K562 (cell line): ENCODE results near the gene MYCT1. TPM values are rescaled to one million over a fixed set of nuclear protein-coding genes. Genes with fewer than 3 reads are reported as not detected.
A peak's percentile ranks its signal among the peaks of the same experiment; 100 is the strongest.

ENCODE experiments used
- ATAC-seq: fragments of 200-7000 bp; cut with Tn5 transposase; 3 replicates; pipeline ENCODE4 v1.9.1; 2020; ENCODE audit warnings: moderate library complexity
- BruUV-seq: library from RNA; stranded (reverse); fragments of 400-500 nt; replicated peaks from 2 replicates; lab custom pipeline; 2021; lab: Mats Ljungman, UMichigan
- CTCF ChIA-PET: fragments of 300-600 bp; formaldehyde crosslinking; extraction: SDS; loops from one replicate; lab custom pipeline; 2021; ENCODE audit warnings: low intra/inter-chr PET ratio; lab: Yijun Ruan, JAX
- POLR2A ChIA-PET: fragments of 300-600, 350-650 bp; sonication (Branson Sonifier 250); formaldehyde crosslinking; extraction: SDS; loops from one replicate; lab custom pipeline; 2021; ENCODE audit warnings: antibody characterized with exemption, inconsistent platforms; lab: Yijun Ruan, JAX
- DNase-seq, 4 experiments: peaks; one replicate each; pipeline versions ENCODE4 v3.0.0 to v3.0.0-alpha.2; 2011 to 2018; ENCODE audit warnings: low spot score in 3 of 4, mixed read lengths in 3 of 4; ENCODE audit errors: extremely low read depth in 1 of 4
- FAIRE-seq: peaks from 2 replicates; lab custom pipeline; 2011; peaks lifted over from hg19 to GRCh38; lab: Jason Lieb, UNC
- H2AFZ ChIP-seq: 2 replicates; pipeline ENCODE4 v1.6.0; 2011; ENCODE audit warnings: low read depth, low read length, control low read depth, inconsistent platforms
- H3K27ac ChIP-seq: fragments of 200-600 bp; 3 replicates; pipeline ENCODE4 v1.8.0; 2011; ENCODE audit warnings: low read depth, mild to moderate bottlenecking, control low read depth, inconsistent platforms, low read length, moderate library complexity, mixed read lengths; ENCODE audit errors: extremely low read depth
- H3K27me3 ChIP-seq, 2 experiments: fragments of 300-600 bp in 1 of 2; 2 replicates in 1 of 2; 3 replicates in 1 of 2; pipeline versions ENCODE4 v1.6.0 to v1.8.0; 2011; ENCODE audit warnings: inconsistent platforms in 2 of 2, low read length in 2 of 2, mild to moderate bottlenecking in 1 of 2, mixed read lengths in 1 of 2, moderate library complexity in 1 of 2; ENCODE audit not compliant: control insufficient read depth in 2 of 2, insufficient read depth in 2 of 2
- H3K36me3 ChIP-seq: fragments of 300-600 bp; 3 replicates; pipeline ENCODE4 v1.8.0; 2011; ENCODE audit warnings: mild to moderate bottlenecking, low read length, inconsistent platforms; ENCODE audit not compliant: control insufficient read depth, insufficient read depth
- H3K4me1 ChIP-seq, 2 experiments: fragments of 200-600 bp in 1 of 2; replicated peaks in 1 of 2; 2 replicates in 1 of 2; 3 replicates in 1 of 2; pipeline versions ENCODE4 v1.5.1 to v1.8.0; 2011; ENCODE audit warnings: inconsistent platforms in 2 of 2, low read length in 2 of 2, mild to moderate bottlenecking in 1 of 2, mixed read lengths in 1 of 2, moderate library complexity in 1 of 2; ENCODE audit not compliant: control insufficient read depth in 2 of 2, insufficient read depth in 2 of 2
- H3K4me2 ChIP-seq: 2 replicates; pipeline ENCODE4 v1.6.1; 2011; ENCODE audit warnings: low read length, control low read depth, inconsistent platforms, mixed read lengths; ENCODE audit not compliant: insufficient read depth
- H3K4me3 ChIP-seq: fragments of 200-600 bp; sonication (generic), shearing (Covaris generic); 2 replicates; pipeline ENCODE4 v1.5.1; 2016; ENCODE audit warnings: control low read depth, inconsistent platforms
- H3K79me2 ChIP-seq: fragments of 200-600 bp; 3 replicates; pipeline ENCODE4 v1.8.0; 2011; ENCODE audit warnings: low read length, inconsistent platforms; ENCODE audit not compliant: control insufficient read depth, insufficient read depth
- H3K9ac ChIP-seq, 2 experiments: 2 replicates each; pipeline versions ENCODE4 v1.6.0 to v1.6.1; 2011; ENCODE audit warnings: low read depth in 2 of 2, low read length in 2 of 2, control low read depth in 1 of 2, inconsistent platforms in 1 of 2, mild to moderate bottlenecking in 1 of 2, mixed read lengths in 1 of 2; ENCODE audit not compliant: insufficient read depth in 1 of 2
- H3K9me1 ChIP-seq: one replicate; pipeline ENCODE4 v1.6.0; 2011; ENCODE audit warnings: inconsistent platforms, mild to moderate bottlenecking, low read length, moderate library complexity; ENCODE audit not compliant: control insufficient read depth, insufficient read depth
- H3K9me3 ChIP-seq: replicated peaks from 2 replicates; pipeline ENCODE4 v1.5.1; 2011; ENCODE audit warnings: low read depth, low read length, inconsistent platforms; ENCODE audit not compliant: control insufficient read depth, insufficient read depth
- H4K20me1 ChIP-seq: replicated peaks from 2 replicates; pipeline ENCODE4 v1.6.1; 2011; ENCODE audit warnings: low read length, inconsistent platforms, mixed read lengths; ENCODE audit not compliant: control insufficient read depth, insufficient read depth
- MCM7 ChIP-seq, 2 experiments: fragments of 450-650 bp; IDR thresholded peaks; 2 replicates each; pipeline ENCODE4 v1.6.1; 2016 to 2018
- SOX6 ChIP-seq: fragments of 450-650 bp; IDR thresholded peaks from 2 replicates; pipeline ENCODE4 v1.6.1; 2014; ENCODE audit warnings: mild to moderate bottlenecking
- TRIM28 ChIP-seq: fragments of 450-650 bp; IDR thresholded peaks from 2 replicates; pipeline ENCODE4 v1.6.1; 2017
- WGBS: fragments of 100-300 bp; shearing (Covaris generic); methylation state at CpG from one replicate; pipeline ENCODE4 v1.1.6; 2016; ENCODE audit warnings: low coverage, mixed read lengths; ENCODE audit not compliant: insufficient coverage; ENCODE audit errors: missing lambda C conversion rate; 5-methylcytosine and 5-hydroxymethylcytosine counted together
- in situ Hi-C: fragments of 300-500 bp; cut with MboI; formaldehyde crosslinking; loops from 4 replicates; pipeline ENCODE4 v1.15.0; 2018; ENCODE audit warnings: inconsistent platforms, mixed read lengths
- intact Hi-C: fragments of 100-400 bp; cut with micrococcal nuclease; formaldehyde crosslinking; loops from 2 replicates; pipeline ENCODE4 v1.14.2; 2022
- polyA plus RNA-seq, 8 experiments: library from polyadenylated mRNA; depleted of rRNA in 4 of 8; stranded (reverse) in 5 of 8; unstranded in 3 of 8; fragments of >200 nt; fragmentation: Nextera tagmentation in 2 of 8; fragmentation: Illumina TruSeq in 1 of 8; extraction: Ambion mirVana in 2 of 8; extraction: Trizol in 1 of 8; gene quantifications; 2 replicates each; pipeline versions ENCODE4 v1.2.1 to v1.2.3, GENCODE V29; 2011 to 2014; ENCODE audit warnings: inconsistent platforms in 1 of 8, missing spikeins in 1 of 8
- total RNA-seq, 7 experiments: library from RNA; depleted of rRNA in 6 of 7; stranded (reverse); fragments of >200 nt in 6 of 7; fragmentation: Illumina TruSeq in 2 of 7; extraction: Trizol in 2 of 7; gene quantifications; 2 replicates each; pipeline versions ENCODE4 v1.2.1 to v1.2.3, GENCODE V29; 2011 to 2021; ENCODE audit warnings: low replicate concordance in 1 of 7
- TF ChIP-seq, protein P1 (sequence below): fragments of 150-350 bp; conservative IDR thresholded peaks from 2 replicates; pipeline ENCODE4 v1.6.1; 2014; ENCODE audit warnings: low read length
- TF ChIP-seq, protein P2 (sequence below): IDR thresholded peaks from 2 replicates; pipeline ENCODE4 v1.6.1; 2016; ENCODE audit warnings: missing genetic modification characterization, missing compliant biosample characterization

MYCT1 gene
- total and polyA plus RNA-seq, 9 of the 15 experiments (the other 6 are each of a cell fraction or from before 2014, with no cell fraction given): 0.04 to 0.28 (median 0.08) TPM; not detected in 2

DNA sequence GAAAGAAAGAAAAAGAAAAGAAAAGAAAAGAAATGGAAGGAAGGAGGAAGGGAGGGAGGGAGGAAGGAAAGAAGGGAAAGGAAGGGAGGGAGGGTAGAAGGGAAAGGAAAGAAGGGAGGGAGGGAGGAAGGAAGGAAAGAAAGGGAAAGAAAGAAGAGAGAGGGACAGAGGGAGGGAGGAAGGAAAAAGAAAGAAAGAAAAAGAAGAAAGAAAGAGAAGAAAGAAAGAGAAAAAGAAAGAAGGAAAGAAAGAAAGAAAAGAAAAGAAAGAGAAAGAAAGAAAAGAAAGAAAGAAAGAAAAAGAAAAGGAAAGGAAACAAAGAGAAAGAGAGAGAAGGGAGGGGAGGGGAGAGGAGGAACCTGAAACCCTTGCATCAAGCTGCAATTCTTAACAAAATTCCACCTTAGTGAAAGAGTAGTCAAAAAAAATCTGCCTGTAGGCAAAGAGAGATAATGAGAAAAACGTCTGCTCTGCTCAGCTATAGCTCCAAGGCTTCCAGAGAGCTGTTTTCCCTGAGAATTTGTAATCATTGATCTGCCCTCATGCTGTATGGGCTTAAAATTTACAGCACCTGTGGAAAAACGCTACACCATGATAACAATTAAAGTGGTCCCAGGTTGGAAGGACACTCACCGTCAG, 16.7 kb upstream of the MYCT1 start:
- Histone ChIP-seq H3K4me3 (no peak overlapping the region), H3K79me2 (no peaks in the 10 kb centered on the region), H3K4me2 (no peak overlapping the region), H3K27me3 (no peaks in the 10 kb centered on the region), H4K20me1 (no peaks in the 10 kb centered on the region), H3K36me3 (no peaks in the 10 kb centered on the region), H3K27ac (no peak overlapping the region), H3K9ac (no peak overlapping the region), H3K4me1 (no peaks in the 10 kb centered on the region), H3K9me1 (no peaks in the 10 kb centered on the region), H3K9me3 (no peaks in the 10 kb centered on the region), H2AFZ (no peak overlapping the region)
- BruUV-seq: no TSS peak
- DNase-seq: no peak
- in situ Hi-C loops: no loop called here
- intact Hi-C loops: no loop called here
- WGBS: 3% methylated on average over 3 of the region's 3 CpGs
- CTCF ChIA-PET: no interaction called here
- FAIRE-seq: no peak
- POLR2A ChIA-PET: no interaction called here
- no peak for ATAC-seq
- TF ChIP-seq TRIM28: no peak
- TF ChIP-seq, protein P1, sequence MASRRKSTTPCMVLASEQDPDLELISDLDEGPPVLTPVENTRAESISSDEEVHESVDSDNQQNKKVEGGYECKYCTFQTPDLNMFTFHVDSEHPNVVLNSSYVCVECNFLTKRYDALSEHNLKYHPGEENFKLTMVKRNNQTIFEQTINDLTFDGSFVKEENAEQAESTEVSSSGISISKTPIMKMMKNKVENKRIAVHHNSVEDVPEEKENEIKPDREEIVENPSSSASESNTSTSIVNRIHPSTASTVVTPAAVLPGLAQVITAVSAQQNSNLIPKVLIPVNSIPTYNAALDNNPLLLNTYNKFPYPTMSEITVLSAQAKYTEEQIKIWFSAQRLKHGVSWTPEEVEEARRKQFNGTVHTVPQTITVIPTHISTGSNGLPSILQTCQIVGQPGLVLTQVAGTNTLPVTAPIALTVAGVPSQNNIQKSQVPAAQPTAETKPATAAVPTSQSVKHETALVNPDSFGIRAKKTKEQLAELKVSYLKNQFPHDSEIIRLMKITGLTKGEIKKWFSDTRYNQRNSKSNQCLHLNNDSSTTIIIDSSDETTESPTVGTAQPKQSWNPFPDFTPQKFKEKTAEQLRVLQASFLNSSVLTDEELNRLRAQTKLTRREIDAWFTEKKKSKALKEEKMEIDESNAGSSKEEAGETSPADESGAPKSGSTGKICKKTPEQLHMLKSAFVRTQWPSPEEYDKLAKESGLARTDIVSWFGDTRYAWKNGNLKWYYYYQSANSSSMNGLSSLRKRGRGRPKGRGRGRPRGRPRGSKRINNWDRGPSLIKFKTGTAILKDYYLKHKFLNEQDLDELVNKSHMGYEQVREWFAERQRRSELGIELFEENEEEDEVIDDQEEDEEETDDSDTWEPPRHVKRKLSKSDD: no peak
- no peak for TF ChIP-seq SOX6
- TF ChIP-seq MCM7 (IDR thresholded peaks at IDR 0.05): no peak
- TF ChIP-seq, protein P2, sequence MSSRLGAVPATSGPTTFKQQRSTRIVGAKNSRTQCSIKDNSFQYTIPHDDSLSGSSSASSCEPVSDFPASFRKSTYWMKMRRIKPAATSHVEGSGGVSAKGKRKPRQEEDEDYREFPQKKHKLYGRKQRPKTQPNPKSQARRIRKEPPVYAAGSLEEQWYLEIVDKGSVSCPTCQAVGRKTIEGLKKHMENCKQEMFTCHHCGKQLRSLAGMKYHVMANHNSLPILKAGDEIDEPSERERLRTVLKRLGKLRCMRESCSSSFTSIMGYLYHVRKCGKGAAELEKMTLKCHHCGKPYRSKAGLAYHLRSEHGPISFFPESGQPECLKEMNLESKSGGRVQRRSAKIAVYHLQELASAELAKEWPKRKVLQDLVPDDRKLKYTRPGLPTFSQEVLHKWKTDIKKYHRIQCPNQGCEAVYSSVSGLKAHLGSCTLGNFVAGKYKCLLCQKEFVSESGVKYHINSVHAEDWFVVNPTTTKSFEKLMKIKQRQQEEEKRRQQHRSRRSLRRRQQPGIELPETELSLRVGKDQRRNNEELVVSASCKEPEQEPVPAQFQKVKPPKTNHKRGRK (tag): peak; percentile 64
